Measurements from ENCODE around the gene AMDHD2. TPM values are rescaled to one million over a fixed set of nuclear protein-coding genes. Genes with fewer than 3 reads are reported as not detected.

Gene AMDHD2
- total RNA-seq, 2 donors from 2014 or later = 19.4 to 31.6 TPM

DNA sequence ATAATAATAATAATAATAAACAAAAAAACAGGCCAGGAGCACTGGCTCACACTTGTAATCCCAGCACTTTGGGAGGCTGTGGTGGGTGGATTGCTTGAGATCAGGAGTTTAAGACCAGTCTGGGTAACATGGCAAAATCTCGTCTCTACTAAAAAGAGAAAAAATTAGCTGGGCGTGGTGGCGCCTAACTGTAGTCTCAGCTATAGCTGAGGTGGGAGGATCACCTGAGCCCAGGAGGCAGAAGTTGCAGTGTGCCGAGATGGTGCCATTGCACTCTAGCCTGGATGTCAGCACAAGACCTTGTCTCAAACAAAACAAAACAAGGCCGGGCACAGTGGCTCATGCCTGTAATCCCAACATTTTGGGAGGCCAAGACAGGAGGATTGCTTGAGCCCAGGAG lies 25.1 kb upstream of the AMDHD2 start:
- H3K36me3 ChIP-seq = no peaks in the 10 kb centered on the region
- peaks cover 7% of the 10 kb centered on the region for H3K4me1 ChIP-seq
- no peak for DNase-seq
- no peak overlapping the region for H3K4me3 ChIP-seq
- H3K9me3 ChIP-seq = no peaks in the 10 kb centered on the region
- H3K27ac ChIP-seq = no peak overlapping the region
- intact Hi-C loops (cut with DNase I) = loop anchor here (5.0 kb wide), 2 partner anchors 63 to 158 kb away; no protein-coding TSS in a partner anchor
- H3K9ac ChIP-seq (ENCODE audit: low read depth in 2 of 2, low read length in 2 of 2) = no peak overlapping the region
- TF ChIP-seq, protein P1, sequence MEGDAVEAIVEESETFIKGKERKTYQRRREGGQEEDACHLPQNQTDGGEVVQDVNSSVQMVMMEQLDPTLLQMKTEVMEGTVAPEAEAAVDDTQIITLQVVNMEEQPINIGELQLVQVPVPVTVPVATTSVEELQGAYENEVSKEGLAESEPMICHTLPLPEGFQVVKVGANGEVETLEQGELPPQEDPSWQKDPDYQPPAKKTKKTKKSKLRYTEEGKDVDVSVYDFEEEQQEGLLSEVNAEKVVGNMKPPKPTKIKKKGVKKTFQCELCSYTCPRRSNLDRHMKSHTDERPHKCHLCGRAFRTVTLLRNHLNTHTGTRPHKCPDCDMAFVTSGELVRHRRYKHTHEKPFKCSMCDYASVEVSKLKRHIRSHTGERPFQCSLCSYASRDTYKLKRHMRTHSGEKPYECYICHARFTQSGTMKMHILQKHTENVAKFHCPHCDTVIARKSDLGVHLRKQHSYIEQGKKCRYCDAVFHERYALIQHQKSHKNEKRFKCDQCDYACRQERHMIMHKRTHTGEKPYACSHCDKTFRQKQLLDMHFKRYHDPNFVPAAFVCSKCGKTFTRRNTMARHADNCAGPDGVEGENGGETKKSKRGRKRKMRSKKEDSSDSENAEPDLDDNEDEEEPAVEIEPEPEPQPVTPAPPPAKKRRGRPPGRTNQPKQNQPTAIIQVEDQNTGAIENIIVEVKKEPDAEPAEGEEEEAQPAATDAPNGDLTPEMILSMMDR (IDR thresholded peaks at IDR 0.05) = no peak
- H3K27me3 ChIP-seq = no peaks in the 10 kb centered on the region

DNA sequence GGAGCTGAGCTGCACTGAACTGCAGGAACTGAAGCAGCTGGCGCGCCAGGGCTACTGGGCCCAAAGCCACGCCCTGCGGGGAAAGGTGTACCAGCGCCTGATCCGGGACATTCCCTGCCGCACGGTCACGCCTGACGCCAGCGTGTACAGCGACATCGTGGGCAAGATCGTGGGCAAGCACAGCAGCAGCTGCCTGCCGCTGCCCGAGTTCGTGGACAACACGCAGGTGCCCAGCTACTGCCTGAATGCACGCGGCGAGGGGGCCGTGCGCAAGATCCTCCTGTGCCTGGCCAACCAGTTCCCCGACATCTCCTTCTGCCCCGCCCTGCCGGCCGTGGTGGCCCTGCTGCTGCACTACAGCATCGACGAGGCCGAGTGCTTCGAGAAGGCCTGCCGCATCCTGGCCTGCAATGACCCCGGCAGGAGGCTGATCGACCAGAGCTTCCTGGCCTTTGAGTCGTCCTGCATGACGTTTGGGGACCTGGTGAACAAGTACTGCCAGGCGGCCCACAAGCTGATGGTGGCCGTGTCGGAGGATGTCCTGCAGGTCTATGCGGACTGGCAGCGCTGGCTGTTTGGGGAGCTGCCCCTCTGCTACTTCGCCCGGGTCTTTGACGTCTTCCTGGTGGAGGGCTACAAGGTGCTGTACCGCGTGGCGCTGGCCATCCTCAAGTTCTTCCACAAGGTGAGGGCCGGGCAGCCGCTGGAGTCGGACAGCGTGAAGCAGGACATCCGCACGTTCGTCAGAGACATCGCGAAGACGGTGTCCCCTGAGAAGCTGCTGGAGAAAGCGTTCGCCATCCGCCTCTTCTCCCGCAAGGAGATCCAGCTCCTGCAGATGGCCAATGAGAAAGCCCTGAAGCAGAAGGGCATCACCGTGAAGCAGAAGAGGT lies 23.7 kb upstream of the AMDHD2 start:
- TF ChIP-seq, protein P1 (IDR thresholded peaks at IDR 0.05) = no peak
- no peaks in the 10 kb centered on the region for H3K27me3 ChIP-seq
- H3K27ac ChIP-seq = no peak overlapping the region
- DNase-seq = no peak
- no peak overlapping the region for H3K9ac ChIP-seq (ENCODE audit: low read depth in 2 of 2, low read length in 2 of 2)
- H3K4me3 ChIP-seq = no peak overlapping the region
- H3K4me1 ChIP-seq = peaks cover 6% of the 10 kb centered on the region
- no peaks in the 10 kb centered on the region for H3K9me3 ChIP-seq
- no peaks in the 10 kb centered on the region for H3K36me3 ChIP-seq
- intact Hi-C loops (cut with DNase I) = loop anchor here (5.0 kb wide), 2 partner anchors 64 to 159 kb away; no protein-coding TSS in a partner anchor

DNA sequence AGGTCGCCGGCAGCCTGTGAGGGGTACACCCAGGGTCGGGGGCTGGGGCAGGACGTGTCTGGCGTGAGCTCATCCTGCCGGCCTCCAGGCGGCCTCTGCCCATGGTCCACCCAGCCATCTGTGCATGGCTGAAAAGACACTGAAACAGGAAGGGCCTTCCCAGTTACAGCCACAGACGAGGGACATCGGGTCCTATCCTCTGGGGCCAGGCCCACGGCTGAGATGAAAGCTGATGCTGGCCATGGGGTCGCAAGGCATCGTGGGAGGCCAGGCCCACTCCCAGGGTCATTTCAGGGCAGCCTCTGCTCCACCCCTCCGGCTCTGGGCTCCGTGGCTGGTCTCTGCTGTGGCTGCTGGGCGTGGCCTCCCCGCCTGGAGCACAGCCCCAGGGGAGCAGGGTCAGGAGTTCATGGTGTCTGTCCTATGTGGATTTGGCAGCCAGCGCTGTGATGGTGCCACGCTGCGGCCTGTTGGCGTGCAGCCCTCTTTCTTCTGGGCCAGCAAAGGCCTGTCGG lies 23.0 kb upstream of the AMDHD2 start:
- Histone ChIP-seq H3K4me1 (peaks cover 3% of the 10 kb centered on the region), H3K36me3 (no peaks in the 10 kb centered on the region), H3K9ac (ENCODE audit: low read depth in 2 of 2, low read length in 2 of 2) (no peak overlapping the region), H3K27ac (no peak overlapping the region), H3K27me3 (no peaks in the 10 kb centered on the region), H3K9me3 (no peaks in the 10 kb centered on the region), H3K4me3 (no peak overlapping the region)
- no peak for DNase-seq
- TF ChIP-seq, protein P1 (IDR thresholded peaks at IDR 0.05) = no peak
- intact Hi-C loops (cut with DNase I) = loop anchor here (5.0 kb wide), 2 partner anchors 65 to 160 kb away; no protein-coding TSS in a partner anchor

DNA sequence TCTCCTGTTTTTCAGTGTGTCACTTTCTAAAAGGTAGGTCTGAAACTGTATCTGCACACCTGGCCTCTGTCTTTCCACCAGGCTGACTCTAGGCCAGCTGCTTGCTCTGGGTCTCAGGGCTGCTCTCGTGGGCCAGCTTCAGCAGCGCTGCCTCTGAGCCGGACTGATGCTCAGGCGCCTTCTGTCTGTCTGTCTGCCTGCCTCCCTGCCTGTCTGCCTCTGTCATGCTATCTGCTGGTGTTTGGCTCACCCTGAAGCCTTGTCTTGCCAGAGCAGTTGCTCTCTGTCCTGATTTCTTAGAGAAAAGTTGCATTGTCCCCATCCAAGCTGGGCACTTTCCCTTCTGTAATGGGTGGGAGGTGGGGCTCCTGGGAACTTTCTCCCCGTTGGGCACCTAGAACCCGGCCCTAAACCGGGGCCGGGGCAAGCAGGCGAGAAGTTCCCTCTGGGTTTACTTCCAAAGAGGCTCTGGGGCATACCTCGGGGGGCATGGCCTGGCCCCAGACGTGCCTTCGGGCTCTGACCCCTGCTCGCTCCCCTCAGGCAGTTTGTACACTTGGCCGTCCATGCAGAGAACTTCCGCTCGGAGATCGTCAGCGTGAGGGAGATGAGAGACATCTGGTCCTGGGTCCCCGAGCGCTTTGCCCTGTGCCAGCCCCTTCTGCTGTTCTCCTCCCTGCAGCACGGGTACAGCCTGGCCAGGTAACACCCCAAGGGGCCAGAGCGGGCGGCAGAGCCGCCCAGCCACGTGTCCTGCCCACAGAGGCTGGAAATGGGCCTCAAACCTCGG lies 22.3 kb upstream of the AMDHD2 start:
- Histone ChIP-seq H3K36me3 (no peaks in the 10 kb centered on the region), H3K9me3 (no peaks in the 10 kb centered on the region), H3K4me1 (peaks cover 5% of the 10 kb centered on the region), H3K9ac (ENCODE audit: low read depth in 2 of 2, low read length in 2 of 2) (no peak overlapping the region), H3K4me3 (no peak overlapping the region), H3K27ac (no peak overlapping the region), H3K27me3 (no peaks in the 10 kb centered on the region)
- TF ChIP-seq, protein P1 (IDR thresholded peaks at IDR 0.05) = no peak
- no peak for DNase-seq
- intact Hi-C loops (cut with DNase I) = loop anchor here (5.0 kb wide), 2 partner anchors 66 to 161 kb away; no protein-coding TSS in a partner anchor

All from colonic mucosa (tissue), 4 donors.